Omental fat pad (tissue), 4 donors: ENCODE results near the gene GUCA1A. TPM values are rescaled to one million over a fixed set of nuclear protein-coding genes. Genes with fewer than 3 reads are reported as not detected.
A peak's percentile ranks its signal among the peaks of the same experiment; 100 is the strongest.
"Not testable (repeated sequence)": the region's sequence is repeated elsewhere in the genome, so short reads cannot be mapped to it uniquely, and the experiment has no call there.

ENCODE experiments used
- ATAC-seq: fragments of 150-250 bp; one replicate; pipeline ENCODE4 v1.9.1; 2016; ENCODE audit warnings: mild to moderate bottlenecking, moderate library complexity; ENCODE audit not compliant: low FRiP score
- DNase-seq: peaks from one replicate; pipeline ENCODE4 v3.0.0-alpha.2; 2019; ENCODE audit warnings: low spot score
- CTCF ChIP-seq, 3 donors: fragments of 450-650 bp; IDR thresholded peaks; one replicate each; pipeline ENCODE4 v1.5.1; 2016 to 2017; ENCODE audit warnings: antibody characterized with exemption in 3 of 3, mild to moderate bottlenecking in 3 of 3, moderate library complexity in 2 of 3
- total RNA-seq, 4 donors: library from RNA; depleted of rRNA; stranded (reverse); fragments of >200 nt; gene quantifications; one replicate each; pipeline ENCODE4 v1.1.0, GENCODE V29; 2016

Gene GUCA1A
- total RNA-seq, 4 donors from 2014 or later: not detected

DNA sequence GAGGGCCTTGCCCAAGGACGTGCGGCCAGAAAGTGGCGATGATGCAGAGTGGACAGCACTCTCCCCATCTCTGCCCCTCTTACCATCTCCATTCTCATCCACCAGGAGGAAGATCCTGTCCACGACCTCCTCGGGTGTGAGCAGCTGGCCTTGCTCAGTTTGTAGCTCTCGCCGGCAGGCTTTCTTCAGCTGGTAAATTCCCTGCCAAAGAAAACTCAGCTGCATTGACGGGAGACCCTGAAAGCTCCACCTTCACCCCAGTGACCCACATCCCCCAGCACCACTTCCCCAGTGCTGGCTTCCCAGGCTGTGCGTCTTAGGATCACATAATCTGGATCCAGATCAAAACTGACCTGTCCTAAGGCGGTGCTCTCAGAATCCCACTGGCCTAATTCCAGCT, 12.4 kb downstream of the GUCA1A start:
- TF ChIP-seq CTCF (IDR thresholded peaks at IDR 0.05): no peak
- DNase-seq (no peak), ATAC-seq (no peak)

DNA sequence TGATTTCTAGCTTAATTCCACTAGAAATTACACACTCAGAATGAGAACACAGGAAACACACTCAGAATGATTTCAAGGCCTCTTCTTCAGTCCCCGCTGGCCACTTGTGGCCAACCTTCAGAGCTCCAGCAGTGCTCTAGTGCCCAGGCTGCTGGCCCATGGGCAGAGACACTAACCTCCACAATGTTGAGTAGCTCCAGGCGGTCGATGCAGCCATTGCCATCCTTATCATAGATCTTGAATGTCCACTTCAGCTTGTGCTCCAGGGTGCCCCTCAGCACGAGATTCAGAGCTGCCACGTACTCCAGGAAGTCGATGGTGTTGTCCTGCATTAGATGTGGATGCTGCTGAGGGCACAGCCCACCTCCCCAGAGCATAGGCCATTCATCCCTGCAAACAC, 15.2 kb downstream of the GUCA1A start:
- DNase-seq (no peak), ATAC-seq (no peak)
- TF ChIP-seq CTCF (IDR thresholded peaks at IDR 0.05): no peak

DNA sequence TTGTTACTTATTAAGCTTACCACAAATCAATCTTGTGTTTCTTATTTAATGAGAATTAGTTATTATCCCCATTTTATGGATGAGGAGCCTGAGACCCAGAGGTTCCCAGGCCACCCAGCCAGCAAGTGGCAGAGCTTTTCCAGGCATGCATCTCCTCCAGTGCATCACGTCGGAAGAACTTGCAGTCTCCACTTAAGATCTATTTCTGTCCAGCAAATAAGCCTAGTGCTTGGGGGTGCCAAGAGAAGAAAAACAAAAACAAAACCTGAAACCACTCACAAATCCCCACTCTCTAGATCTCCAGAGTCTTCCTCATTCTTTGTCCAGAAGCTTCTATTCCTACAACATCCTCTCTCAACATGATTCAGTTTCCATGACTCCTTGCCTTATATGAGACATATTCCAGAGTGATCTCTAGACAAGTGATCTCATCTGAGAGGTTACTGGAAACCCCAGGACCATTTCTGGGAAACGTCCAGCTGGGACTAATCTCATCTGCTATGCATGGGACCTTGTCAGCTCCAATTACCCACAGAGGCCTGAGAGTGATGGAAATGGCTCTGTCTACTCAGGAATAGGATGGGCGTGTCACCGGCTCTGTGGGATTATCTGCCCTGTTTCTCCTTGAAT, 17.5 kb downstream of the GUCA1A start:
- no peak for ATAC-seq
- TF ChIP-seq CTCF (IDR thresholded peaks at IDR 0.05): no peak

GRCh38 chr6:42192385-42192784, 19.2 kb downstream of the GUCA1A start:
- ATAC-seq, DNase-seq: not testable (repeated sequence)

More for the DNA sequence above, 17.5 kb downstream of the GUCA1A start:
- DNase-seq: no peak

- peak; percentile 31 for ATAC-seq
These were observed 20.3 kb downstream of the GUCA1A start for GRCh38 chr6:42193491-42193894.

DNA sequence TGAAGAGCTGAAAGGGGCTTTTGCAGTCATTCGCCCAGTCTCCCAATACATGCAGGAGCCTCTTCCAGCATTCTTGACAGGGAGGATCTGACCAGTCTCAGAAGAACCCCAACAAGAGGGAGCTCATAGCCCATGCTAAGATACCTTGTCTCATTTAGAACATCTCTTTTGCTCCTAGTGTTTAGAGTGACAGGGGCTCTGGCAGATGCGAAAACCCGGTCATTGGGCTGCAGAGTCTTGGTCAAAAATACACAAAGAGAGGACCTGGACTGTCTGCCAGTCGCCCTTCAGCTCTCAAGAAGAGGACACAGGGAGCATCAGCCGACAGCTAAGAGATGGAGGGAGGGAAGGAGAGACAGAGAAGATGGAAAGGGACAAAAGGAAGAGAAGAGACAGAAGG, 20.9 kb downstream of the GUCA1A start:
- no peak for TF ChIP-seq CTCF (IDR thresholded peaks at IDR 0.05)
- ATAC-seq (no peak), DNase-seq (no peak)

More at GRCh38 chr6:42193491-42193894, 20.3 kb downstream of the GUCA1A start:
- no peak for TF ChIP-seq CTCF (IDR thresholded peaks at IDR 0.05)
- no peak for DNase-seq

- no peak for TF ChIP-seq CTCF (IDR thresholded peaks at IDR 0.05)
- DNase-seq (no peak), ATAC-seq (no peak)
These were observed 22.3 kb downstream of the GUCA1A start for GRCh38 chr6:42195415-42195814.
